Neural crest cell (in vitro differentiated cells): ENCODE results near the gene SCN2A. TPM values are rescaled to one million over a fixed set of nuclear protein-coding genes. Genes with fewer than 3 reads are reported as not detected.

Experiments used
- DNase-seq: peaks from one replicate; pipeline ENCODE4 v3.0.0; 2021; ENCODE audit warnings: low read depth, mixed read lengths, low spot score
- H3K27ac Mint-ChIP-seq: one replicate; pipeline ENCODE4 v1.8.0; 2021; ENCODE audit warnings: mild to moderate bottlenecking, mixed read lengths; ENCODE audit not compliant: unreplicated experiment
- H3K27me3 Mint-ChIP-seq: 2 replicates; pipeline ENCODE4 v1.8.0; 2021; ENCODE audit warnings: low read depth, mild to moderate bottlenecking, mixed read lengths
- H3K36me3 Mint-ChIP-seq: 2 replicates; pipeline ENCODE4 v1.8.0; 2021; ENCODE audit warnings: low read depth, mild to moderate bottlenecking, mixed read lengths
- H3K4me1 Mint-ChIP-seq: 2 replicates; pipeline ENCODE4 v1.8.0; 2021; ENCODE audit warnings: mixed read lengths
- H3K4me3 Mint-ChIP-seq: one replicate; pipeline ENCODE4 v1.8.0; 2021; ENCODE audit warnings: mild to moderate bottlenecking, mixed read lengths
- H3K9me3 Mint-ChIP-seq: 2 replicates; pipeline ENCODE4 v1.8.0; 2021; ENCODE audit warnings: mixed read lengths
- CTCF ChIP-seq: fragments of 200-600 bp; sonication (generic); conservative IDR thresholded peaks from 2 replicates; pipeline ENCODE4 v1.5.0; 2021; ENCODE audit warnings: antibody characterized with exemption, mild to moderate bottlenecking
- long read RNA-seq: library from polyadenylated mRNA; unstranded; transcript quantifications from one replicate; pipeline ENCODE4 v2.0.0, GENCODE V29; 2020
- total RNA-seq: library from RNA; stranded (reverse); gene quantifications from 2 replicates; pipeline ENCODE4 v1.2.1, GENCODE V29; 2021

Gene SCN2A
- 0.47 and 0.55 TPM in 2 replicates for total RNA-seq
- long read RNA-seq, partial matches to known transcripts = 3 of 4 reads
- long read RNA-seq, other reads (novel, unspliced or antisense) = 1 of 4 reads

- peak; percentile 15 for DNase-seq
- no peak within 1 kb of the TSS for H3K4me3 Mint-ChIP-seq
- peaks cover 13% of the 10 kb centered on the region for H3K27me3 Mint-ChIP-seq
- no peaks in the 10 kb centered on the region for H3K36me3 Mint-ChIP-seq
- peak; percentile 82 for TF ChIP-seq CTCF
- no peaks in the 10 kb centered on the region for H3K4me1 Mint-ChIP-seq
- no peaks in the 10 kb centered on the region for H3K9me3 Mint-ChIP-seq
- H3K27ac Mint-ChIP-seq = no peak within 1 kb of the TSS
Observed at GRCh38 chr2:165239230-165239629, at the start of gene SCN2A. Gene SCN2A, plus strand, starts transcription at chr2:165239414. Its CDS starts 56,410 bp downstream, at chr2:165295824.

GRCh38 chr2:165191096-165191728 is 48.0 kb upstream of the SCN2A start:
- Mint-ChIP-seq H3K36me3 (no peaks in the 10 kb centered on the region), H3K4me3 (no peak overlapping the region), H3K27ac (no peak overlapping the region), H3K27me3 (no peaks in the 10 kb centered on the region), H3K4me1 (no peaks in the 10 kb centered on the region), H3K9me3 (no peaks in the 10 kb centered on the region)
- no peak for DNase-seq
- TF ChIP-seq CTCF = no peak

- no peak for TF ChIP-seq CTCF
- Mint-ChIP-seq H3K4me1 (no peaks in the 10 kb centered on the region), H3K27me3 (no peaks in the 10 kb centered on the region), H3K9me3 (no peaks in the 10 kb centered on the region), H3K36me3 (no peaks in the 10 kb centered on the region), H3K4me3 (no peak overlapping the region), H3K27ac (no peak overlapping the region)
- no peak for DNase-seq
Observed at GRCh38 chr2:165192729-165193128, 46.5 kb upstream of the SCN2A start.

GRCh38 chr2:165193178-165193777 is 45.9 kb upstream of the SCN2A start:
- DNase-seq = no peak
- Mint-ChIP-seq H3K27ac (no peak overlapping the region), H3K36me3 (no peaks in the 10 kb centered on the region), H3K4me1 (no peaks in the 10 kb centered on the region), H3K27me3 (no peaks in the 10 kb centered on the region), H3K4me3 (no peak overlapping the region), H3K9me3 (no peaks in the 10 kb centered on the region)
- no peak for TF ChIP-seq CTCF

GRCh38 chr2:165196411-165196810 is 42.8 kb upstream of the SCN2A start:
- H3K4me1 Mint-ChIP-seq = no peaks in the 10 kb centered on the region
- H3K36me3 Mint-ChIP-seq = no peaks in the 10 kb centered on the region

More at GRCh38 chr2:165196411-165196810, 42.8 kb upstream of the SCN2A start:
- H3K27me3 Mint-ChIP-seq = no peaks in the 10 kb centered on the region
- DNase-seq = no peak
- no peaks in the 10 kb centered on the region for H3K9me3 Mint-ChIP-seq
- TF ChIP-seq CTCF = no peak
- no peak overlapping the region for H3K27ac Mint-ChIP-seq
- H3K4me3 Mint-ChIP-seq = no peak overlapping the region
